GM21723 (cell line): ENCODE results near the gene PHACTR4.
"Not testable (repeated sequence)": the region's sequence is repeated elsewhere in the genome, so short reads cannot be mapped to it uniquely, and the experiment has no call there.

Experiments
- ATAC-seq: cut with Tn5 transposase; IDR thresholded peaks from one replicate; pipeline ENCODE4 v1.9.1; 2021; ENCODE audit warnings: mild to moderate bottlenecking, moderate library complexity; ENCODE audit not compliant: unreplicated experiment

Gene PHACTR4

GRCh38 chr1:28482138-28482537 lies 112.6 kb downstream of the PHACTR4 start:
- ATAC-seq = no peak

- ATAC-seq = no peak
These were observed 113.2 kb downstream of the PHACTR4 start for GRCh38 chr1:28482702-28483101.

GRCh38 chr1:28494737-28495136 lies 125.2 kb downstream of the PHACTR4 start:
- ATAC-seq = no peak

DNA sequence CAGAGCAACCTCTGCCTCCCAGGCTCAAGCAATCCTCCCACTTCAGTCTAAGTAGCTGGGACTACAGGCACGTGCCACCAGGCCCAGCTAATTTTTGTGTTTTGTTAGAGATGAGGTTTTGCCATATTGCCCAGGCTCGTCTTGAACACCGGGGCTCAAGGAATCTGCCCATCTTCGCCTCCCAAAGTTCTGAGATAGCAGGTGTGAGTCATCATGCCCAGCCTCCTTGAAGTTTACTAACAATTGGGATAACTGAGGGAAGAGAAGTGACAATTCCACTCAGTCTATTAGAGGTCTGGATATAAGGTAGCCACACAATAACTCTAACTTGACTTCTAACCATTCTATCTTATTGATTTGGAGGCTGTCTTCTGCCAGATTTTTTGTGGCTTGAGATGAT lies 130.0 kb downstream of the PHACTR4 start:
- no peak for ATAC-seq

DNA sequence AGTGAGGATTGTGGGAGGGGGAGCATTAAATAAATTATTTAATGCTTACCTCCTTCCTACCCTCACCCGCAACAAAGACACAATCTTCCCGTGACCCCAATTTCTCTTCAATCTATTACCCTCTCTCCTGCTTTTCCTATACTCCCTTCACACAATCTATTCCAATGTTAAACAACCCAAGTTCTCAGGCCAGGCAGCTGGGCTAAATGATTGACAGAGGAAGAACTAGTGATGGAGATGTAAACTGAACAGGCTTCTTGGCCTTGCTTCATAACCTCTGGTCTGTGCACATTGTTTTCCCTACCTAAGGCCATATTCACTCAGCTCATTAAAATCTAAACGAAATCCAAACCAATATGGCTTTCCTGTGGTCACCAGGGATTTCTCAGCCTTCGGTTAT lies 132.4 kb downstream of the PHACTR4 start:
- ATAC-seq = no peak

DNA sequence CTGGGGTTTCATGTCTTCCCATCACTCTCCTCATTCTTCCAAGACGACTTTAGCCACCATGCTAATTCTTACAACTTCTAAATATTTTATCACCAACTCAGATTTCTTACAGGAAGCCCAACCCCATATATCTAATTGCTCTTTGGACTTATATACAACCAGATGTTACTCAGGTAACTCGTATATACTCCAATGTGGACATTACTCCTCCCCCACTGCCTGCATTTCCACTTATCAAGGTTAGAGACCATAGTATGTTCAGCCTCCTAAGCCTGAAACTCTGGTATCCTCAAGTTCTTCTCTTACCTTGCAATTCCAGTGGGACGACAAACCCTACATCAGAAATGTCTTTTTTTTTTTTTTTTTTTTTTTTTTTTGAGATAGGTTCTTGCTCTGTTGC lies 133.6 kb downstream of the PHACTR4 start:
- ATAC-seq = no peak

DNA sequence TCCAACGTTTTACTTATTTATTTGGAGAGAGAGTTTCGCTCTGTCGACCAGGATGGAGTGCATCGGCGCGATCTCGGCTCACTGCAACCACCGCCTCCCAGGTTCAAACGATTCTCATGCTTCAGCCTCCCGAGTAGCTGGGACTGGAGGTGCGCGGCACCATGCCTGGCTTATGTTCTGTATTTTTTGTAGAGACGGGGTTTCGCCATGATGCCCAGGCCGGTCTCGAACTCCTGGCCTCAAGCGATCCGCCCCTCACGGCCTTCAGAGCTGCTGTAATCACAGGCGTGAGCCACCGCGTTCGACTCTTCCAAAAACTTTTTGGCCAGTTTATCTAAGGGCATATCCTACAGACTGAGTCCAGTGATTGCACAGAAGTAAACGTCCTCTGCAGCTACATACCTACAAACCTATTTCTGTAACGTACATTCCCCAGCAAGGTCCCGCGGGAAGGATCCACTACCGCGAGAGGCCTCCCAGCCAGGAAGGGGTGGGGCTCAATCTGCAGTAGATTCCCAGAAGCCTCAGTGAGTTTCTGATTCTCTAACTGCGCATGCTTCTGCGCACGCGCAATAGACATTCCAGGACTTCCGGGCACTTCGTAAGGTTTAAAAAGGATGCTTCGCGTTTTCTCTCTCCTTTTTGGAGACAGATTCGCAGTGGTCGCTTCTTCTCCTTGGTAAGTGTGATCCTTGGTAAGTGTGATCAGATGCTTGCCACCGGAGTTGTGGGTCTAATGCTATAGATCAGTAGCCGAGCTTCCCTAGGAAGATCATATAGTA lies 136.1 kb downstream of the PHACTR4 start, which contains the start of gene RCC1:
Gene RCC1, plus strand, starts transcription at position 638 of the 782 bp plus-strand sequence. CDS start 23,824 bp downstream, outside the sequence.
- peak; percentile 78 for ATAC-seq

DNA sequence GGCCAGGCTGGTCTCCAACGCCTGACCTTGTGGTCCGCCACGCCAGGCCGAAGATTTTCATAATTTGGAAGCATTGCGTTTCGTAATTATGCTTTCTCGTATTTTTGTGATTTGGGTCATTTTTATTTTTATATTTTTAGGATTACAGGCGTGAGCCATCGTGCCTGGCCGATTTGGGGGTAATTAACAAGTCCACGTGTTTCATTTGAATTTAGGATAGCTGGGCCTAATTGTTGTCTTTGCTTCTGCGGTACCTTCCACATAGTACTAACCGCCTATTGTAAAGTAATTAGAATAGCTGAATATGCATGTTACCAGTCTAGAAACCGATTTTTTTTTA lies 137.3 kb downstream of the PHACTR4 start:
- ATAC-seq = no peak

DNA sequence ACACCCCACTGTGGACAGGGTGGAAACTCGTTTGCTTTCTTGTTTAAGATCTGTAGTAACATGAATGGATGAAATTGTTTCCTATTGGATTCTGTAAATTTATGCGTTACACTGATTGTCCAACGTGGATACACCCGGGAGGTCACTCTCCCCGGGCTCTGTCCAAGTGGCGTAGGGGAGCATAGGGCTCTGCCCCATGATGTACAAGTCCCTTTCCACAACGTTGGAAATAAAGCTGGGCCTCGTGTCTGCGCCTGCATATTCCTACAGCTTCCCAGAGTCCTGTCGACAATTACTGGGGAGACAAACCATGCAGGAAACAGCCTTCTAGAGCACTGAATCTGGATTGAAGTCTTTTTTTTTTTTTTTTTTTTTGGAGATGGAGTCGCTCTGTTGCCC lies 137.7 kb downstream of the PHACTR4 start:
- ATAC-seq = no peak

DNA sequence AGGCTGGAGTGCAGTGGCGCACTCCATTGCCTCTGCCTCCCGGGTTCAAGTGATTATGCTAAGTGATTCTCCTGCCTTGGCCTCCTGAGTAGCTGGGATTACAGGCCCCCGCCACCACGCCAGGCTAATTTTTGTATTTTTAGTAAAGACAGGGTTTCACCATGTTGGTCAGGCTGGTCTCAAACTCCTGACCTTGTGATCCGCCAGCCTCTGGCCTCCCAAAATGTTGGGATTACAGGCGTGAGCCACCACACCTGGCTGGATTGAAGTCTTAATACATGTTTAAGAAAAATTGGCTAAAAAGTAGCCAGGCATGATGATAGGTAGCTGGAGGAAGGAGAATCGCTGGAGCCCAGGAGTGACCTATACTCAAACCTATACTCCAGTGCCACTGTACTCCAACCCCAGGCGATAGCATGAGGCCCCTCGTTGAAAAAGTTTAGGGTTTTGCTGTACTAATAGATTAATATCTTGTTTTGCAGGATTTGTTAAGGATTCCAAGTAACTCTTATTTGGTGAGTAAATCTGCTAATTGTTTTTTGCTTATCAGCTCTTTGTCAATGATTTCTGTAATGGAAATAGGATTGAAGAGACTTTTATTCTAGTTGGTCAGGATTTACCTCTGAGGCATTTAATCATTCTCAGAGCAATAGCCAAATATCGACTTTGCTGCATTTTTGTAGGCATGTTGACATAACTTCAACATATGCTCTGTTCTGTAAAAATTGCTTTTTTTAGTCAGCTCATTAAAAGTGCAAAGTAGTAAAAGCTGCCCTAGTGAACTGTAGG lies 138.3 kb downstream of the PHACTR4 start:
- ATAC-seq = no peak

DNA sequence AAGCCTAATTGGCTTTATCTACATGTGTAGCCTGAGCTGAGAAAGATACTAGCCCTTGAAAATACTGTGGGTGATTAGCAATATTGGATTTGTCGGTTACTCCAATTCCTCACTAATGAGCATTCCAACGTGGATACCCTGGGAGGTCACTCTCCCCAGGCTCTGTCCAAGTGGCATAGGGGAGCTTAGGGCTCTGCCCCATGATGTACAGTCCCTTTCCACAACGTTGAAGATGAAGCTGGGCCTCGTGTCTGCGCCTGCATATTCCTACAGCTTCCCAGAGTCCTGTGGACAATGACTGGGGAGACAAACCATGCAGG lies 138.9 kb downstream of the PHACTR4 start:
- ATAC-seq = no peak

- ATAC-seq = no peak
These were observed 140.2 kb downstream of the PHACTR4 start for GRCh38 chr1:28509705-28510272.

- no peak for ATAC-seq
These were observed 140.9 kb downstream of the PHACTR4 start for GRCh38 chr1:28510273-28510969.

GRCh38 chr1:28510970-28511440 lies 141.5 kb downstream of the PHACTR4 start:
- ATAC-seq = no peak

DNA sequence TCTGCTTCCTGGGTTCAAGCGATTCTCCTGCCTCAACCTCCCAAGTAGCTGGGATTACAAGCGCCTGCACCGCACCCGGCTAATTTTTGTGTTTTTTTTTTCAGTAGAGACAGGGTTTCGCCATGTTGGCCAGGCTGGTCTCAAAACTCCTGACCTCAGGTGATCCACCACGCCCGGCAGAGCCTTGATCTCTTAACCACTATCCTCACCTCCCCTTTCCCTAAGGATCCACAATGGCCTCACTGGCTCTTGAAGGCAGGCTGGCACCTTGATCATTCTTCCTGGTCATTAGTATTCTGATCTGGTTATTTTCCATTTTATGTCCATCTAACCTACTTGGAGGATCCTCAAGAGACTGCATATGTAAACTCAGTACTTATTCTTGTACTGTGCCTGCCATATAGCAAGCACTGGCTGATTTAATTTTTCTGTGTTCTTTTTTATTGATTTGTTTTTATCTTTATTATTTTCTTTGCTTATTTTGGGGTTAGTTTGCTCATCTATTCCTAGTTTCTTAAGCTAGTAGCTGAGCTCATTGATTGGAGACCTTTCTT lies 142.6 kb downstream of the PHACTR4 start:
- no peak for ATAC-seq

- not testable (repeated sequence) for ATAC-seq
These were observed 144.9 kb downstream of the PHACTR4 start for GRCh38 chr1:28514445-28514933.

DNA sequence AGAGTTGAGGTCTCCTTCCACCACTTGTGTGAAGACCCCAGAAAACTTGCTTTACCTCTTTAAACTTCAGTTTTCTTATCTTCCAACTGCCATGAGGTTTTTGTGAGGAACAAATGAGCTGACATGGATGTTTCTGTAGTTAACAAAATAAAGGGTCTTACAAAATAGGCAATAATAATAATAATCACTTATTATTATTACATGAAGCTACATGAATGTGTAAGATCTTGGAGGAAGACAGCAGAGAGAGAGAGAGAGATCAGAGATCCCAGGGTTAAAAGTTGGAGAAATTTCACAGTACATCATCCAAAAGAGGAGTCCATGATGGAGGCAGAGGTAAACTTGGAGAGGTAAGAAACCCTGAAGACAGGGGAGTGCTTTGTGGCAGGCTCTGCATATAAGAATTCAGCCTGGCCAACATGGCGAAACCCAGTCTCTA lies 147.0 kb downstream of the PHACTR4 start:
- ATAC-seq = no peak

GRCh38 chr1:28517649-28517999 lies 148.1 kb downstream of the PHACTR4 start:
- ATAC-seq = peak; percentile 14

- ATAC-seq = peak; percentile 70
These were observed 148.6 kb downstream of the PHACTR4 start for GRCh38 chr1:28518000-28518744.

DNA sequence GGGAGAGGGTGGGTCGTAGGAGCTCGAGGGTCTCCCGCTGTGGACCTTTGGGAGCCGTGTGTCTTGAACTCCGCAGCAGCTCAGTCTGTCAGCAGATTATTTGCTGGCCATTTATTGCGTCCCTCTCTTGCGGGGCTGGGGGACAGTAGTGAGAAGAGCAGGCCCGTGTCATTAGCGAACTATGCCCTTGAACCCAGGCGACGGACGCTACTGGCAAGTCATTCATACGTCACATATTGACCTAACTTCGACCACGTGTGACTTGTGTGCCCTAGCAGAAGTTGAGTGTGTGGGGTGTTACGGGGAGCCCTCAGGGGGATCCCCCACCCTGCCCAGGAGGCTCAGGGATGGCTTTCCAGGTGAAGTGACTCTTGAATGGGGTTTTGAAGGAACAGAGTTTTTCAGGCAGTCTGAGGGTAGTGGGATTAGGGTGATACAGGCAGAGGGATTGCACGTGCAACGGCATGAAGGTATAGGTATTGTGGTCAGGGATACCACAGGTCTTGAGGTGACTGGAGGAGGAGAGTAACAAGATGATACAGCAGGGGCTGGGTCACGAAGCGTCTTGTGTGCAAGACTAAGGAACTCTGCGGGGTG lies 149.3 kb downstream of the PHACTR4 start:
- ATAC-seq = no peak
